ENCODE data around the gene GMPR2. TPM values are rescaled to one million over a fixed set of nuclear protein-coding genes. Genes with fewer than 3 reads are reported as not detected.

The GMPR2 gene
- total and polyA plus RNA-seq, 2 experiments from 2014 or later = 60.6 to 70.6 TPM

DNA sequence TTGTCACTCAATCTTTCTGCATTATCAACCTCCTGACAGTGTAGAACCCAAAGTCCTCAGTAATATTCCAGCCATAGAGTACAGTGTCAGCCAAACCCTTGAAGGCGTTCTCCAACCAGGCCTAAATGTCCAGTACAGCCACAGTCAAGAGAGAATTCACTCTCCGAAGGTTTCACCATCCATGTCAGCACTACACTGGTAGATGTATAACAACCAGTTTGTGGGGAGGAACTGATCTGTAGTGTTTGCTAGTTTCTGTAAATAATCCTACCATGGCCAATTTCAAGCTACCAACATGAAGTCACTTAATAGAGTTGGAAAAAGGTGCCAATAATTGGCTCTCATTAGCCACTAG lies 16.4 kb upstream of the GMPR2 start:
- Histone ChIP-seq H3K4me3 (peak overlapping the region; percentile 93; the same call in 1 of the 2 replicates), H3K27ac (ENCODE audit: low read depth) (peak overlapping the region; percentile 81), H3F3A (replicated peaks; ENCODE audit: low read depth) (peaks cover 29% of the 10 kb centered on the region), H4K20me1 (replicated peaks; ENCODE audit: insufficient read depth) (peaks cover 15% of the 10 kb centered on the region), H3K9me2 (ENCODE audit: insufficient read depth) (no peaks in the 10 kb centered on the region), H3K27me3 (ENCODE audit: insufficient read depth) (no peaks in the 10 kb centered on the region), H2AFZ (no peak overlapping the region), H3K4me1 (ENCODE audit: insufficient read depth) (peaks cover 16% of the 10 kb centered on the region), H3K4me2 (peak overlapping the region; percentile 98; the same call in 1 of the 2 replicates), H3K79me2 (replicated peaks; ENCODE audit: insufficient read depth) (peaks cover 22% of the 10 kb centered on the region), H3K36me3 (ENCODE audit: insufficient read depth) (no peaks in the 10 kb centered on the region)
- no peak for TF ChIP-seq EZH2 (IDR thresholded peaks at IDR 0.05; ENCODE audit: low read depth, unreplicated experiment)
- no peak for TF ChIP-seq ZNF114 (CRISPR knock-in tag; IDR thresholded peaks at IDR 0.05)
- no peak for TF ChIP-seq POLR2AphosphoS5 (IDR thresholded peaks at IDR 0.05; ENCODE audit: low read depth)
- TF ChIP-seq EZH2phosphoT487 (IDR thresholded peaks at IDR 0.05; ENCODE audit: unreplicated experiment) = no peak
- no peak for TF ChIP-seq ZNF331 (CRISPR knock-in tag; IDR thresholded peaks at IDR 0.05; ENCODE audit: low read depth)
- no peak for TF ChIP-seq CREB1 (CRISPR knock-in tag; IDR thresholded peaks at IDR 0.05; ENCODE audit: low read depth)
- no peak for TF ChIP-seq REST (IDR thresholded peaks at IDR 0.05; ENCODE audit: unreplicated experiment)
- no peak for TF ChIP-seq NANOG (IDR thresholded peaks at IDR 0.05; ENCODE audit: borderline replicate concordance)
- TF ChIP-seq STAT1 (IDR thresholded peaks at IDR 0.05; ENCODE audit: unreplicated experiment) = no peak
- TF ChIP-seq CTCF (conservative IDR thresholded peaks at IDR 0.05; ENCODE audit: low read depth in 2 of 2) = no peak
- TF ChIP-seq, protein P1, sequence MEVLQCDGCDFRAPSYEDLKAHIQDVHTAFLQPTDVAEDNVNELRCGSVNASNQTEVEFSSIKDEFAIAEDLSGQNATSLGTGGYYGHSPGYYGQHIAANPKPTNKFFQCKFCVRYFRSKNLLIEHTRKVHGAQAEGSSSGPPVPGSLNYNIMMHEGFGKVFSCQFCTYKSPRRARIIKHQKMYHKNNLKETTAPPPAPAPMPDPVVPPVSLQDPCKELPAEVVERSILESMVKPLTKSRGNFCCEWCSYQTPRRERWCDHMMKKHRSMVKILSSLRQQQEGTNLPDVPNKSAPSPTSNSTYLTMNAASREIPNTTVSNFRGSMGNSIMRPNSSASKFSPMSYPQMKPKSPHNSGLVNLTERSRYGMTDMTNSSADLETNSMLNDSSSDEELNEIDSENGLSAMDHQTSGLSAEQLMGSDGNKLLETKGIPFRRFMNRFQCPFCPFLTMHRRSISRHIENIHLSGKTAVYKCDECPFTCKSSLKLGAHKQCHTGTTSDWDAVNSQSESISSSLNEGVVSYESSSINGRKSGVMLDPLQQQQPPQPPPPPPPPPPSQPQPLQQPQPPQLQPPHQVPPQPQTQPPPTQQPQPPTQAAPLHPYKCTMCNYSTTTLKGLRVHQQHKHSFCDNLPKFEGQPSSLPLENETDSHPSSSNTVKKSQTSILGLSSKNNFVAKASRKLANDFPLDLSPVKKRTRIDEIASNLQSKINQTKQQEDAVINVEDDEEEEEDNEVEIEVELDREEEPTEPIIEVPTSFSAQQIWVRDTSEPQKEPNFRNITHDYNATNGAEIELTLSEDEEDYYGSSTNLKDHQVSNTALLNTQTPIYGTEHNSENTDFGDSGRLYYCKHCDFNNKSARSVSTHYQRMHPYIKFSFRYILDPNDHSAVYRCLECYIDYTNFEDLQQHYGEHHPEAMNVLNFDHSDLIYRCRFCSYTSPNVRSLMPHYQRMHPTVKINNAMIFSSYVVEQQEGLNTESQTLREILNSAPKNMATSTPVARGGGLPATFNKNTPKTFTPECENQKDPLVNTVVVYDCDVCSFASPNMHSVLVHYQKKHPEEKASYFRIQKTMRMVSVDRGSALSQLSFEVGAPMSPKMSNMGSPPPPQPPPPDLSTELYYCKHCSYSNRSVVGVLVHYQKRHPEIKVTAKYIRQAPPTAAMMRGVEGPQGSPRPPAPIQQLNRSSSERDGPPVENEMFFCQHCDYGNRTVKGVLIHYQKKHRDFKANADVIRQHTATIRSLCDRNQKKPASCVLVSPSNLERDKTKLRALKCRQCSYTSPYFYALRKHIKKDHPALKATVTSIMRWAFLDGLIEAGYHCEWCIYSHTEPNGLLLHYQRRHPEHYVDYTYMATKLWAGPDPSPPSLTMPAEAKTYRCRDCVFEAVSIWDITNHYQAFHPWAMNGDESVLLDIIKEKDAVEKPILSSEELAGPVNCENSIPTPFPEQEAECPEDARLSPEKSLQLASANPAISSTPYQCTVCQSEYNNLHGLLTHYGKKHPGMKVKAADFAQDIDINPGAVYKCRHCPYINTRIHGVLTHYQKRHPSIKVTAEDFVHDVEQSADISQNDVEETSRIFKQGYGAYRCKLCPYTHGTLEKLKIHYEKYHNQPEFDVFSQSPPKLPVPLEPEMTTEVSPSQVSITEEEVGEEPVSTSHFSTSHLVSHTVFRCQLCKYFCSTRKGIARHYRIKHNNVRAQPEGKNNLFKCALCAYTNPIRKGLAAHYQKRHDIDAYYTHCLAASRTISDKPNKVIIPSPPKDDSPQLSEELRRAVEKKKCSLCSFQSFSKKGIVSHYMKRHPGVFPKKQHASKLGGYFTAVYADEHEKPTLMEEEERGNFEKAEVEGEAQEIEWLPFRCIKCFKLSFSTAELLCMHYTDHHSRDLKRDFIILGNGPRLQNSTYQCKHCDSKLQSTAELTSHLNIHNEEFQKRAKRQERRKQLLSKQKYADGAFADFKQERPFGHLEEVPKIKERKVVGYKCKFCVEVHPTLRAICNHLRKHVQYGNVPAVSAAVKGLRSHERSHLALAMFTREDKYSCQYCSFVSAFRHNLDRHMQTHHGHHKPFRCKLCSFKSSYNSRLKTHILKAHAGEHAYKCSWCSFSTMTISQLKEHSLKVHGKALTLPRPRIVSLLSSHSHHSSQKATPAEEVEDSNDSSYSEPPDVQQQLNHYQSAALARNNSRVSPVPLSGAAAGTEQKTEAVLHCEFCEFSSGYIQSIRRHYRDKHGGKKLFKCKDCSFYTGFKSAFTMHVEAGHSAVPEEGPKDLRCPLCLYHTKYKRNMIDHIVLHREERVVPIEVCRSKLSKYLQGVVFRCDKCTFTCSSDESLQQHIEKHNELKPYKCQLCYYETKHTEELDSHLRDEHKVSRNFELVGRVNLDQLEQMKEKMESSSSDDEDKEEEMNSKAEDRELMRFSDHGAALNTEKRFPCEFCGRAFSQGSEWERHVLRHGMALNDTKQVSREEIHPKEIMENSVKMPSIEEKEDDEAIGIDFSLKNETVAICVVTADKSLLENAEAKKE (CRISPR knock-in tag; IDR thresholded peaks at IDR 0.05) = no peak
- TF ChIP-seq, protein P2, sequence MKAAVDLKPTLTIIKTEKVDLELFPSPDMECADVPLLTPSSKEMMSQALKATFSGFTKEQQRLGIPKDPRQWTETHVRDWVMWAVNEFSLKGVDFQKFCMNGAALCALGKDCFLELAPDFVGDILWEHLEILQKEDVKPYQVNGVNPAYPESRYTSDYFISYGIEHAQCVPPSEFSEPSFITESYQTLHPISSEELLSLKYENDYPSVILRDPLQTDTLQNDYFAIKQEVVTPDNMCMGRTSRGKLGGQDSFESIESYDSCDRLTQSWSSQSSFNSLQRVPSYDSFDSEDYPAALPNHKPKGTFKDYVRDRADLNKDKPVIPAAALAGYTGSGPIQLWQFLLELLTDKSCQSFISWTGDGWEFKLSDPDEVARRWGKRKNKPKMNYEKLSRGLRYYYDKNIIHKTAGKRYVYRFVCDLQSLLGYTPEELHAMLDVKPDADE (IDR thresholded peaks at IDR 0.05) = no peak
- TF ChIP-seq JUNB (IDR thresholded peaks at IDR 0.05; ENCODE audit: unreplicated experiment) = no peak
- DNase-seq (ENCODE audit: low spot score) = no peak
- peak overlapping the region; percentile 92 for H3K27ac Mint-ChIP-seq
- no peak for ATAC-seq
- H3K4me1 Mint-ChIP-seq = peaks cover 19% of the 10 kb centered on the region
- H3K4me3 Mint-ChIP-seq = peak overlapping the region; percentile 93
- H3K27me3 Mint-ChIP-seq (ENCODE audit: insufficient read depth, low read depth, poor library complexity) = peaks cover 19% of the 10 kb centered on the region
- peaks cover 30% of the 10 kb centered on the region for H3K36me3 Mint-ChIP-seq (ENCODE audit: low read depth)
- H3K9me3 Mint-ChIP-seq = peaks cover 3% of the 10 kb centered on the region; the same call in 2 of the 3 replicates
